ENCODE measurements around the gene TOLLIP.
"Not testable (repeated sequence)": the region's sequence is repeated elsewhere in the genome, so short reads cannot be mapped to it uniquely, and the experiment has no call there.

Gene TOLLIP

GRCh38 chr11:1260023-1260501 lies 49.4 kb downstream of the TOLLIP start:
- DNase-seq, result no peak

- DNase-seq, result no peak
Observed at GRCh38 chr11:1259561-1259960, 49.9 kb downstream of the TOLLIP start.

- DNase-seq, result no peak
Observed at GRCh38 chr11:1259076-1259461, 50.4 kb downstream of the TOLLIP start.

- no peak for DNase-seq
Observed at GRCh38 chr11:1258401-1259075, 50.9 kb downstream of the TOLLIP start.

GRCh38 chr11:1257916-1258315 lies 51.5 kb downstream of the TOLLIP start:
- no peak for DNase-seq

GRCh38 chr11:1257366-1257765 lies 52.1 kb downstream of the TOLLIP start:
- no peak for DNase-seq

GRCh38 chr11:1256257-1257045 lies 53.0 kb downstream of the TOLLIP start:
- no peak for DNase-seq

- DNase-seq, result no peak
Observed at GRCh38 chr11:1255151-1255550, 54.3 kb downstream of the TOLLIP start.

- no peak for DNase-seq
Observed at GRCh38 chr11:1254733-1255132, 54.7 kb downstream of the TOLLIP start.

- no peak for DNase-seq
Observed at GRCh38 chr11:1254086-1254648, 55.3 kb downstream of the TOLLIP start.

- no peak for DNase-seq
Observed at GRCh38 chr11:1253103-1253485, 56.3 kb downstream of the TOLLIP start.

GRCh38 chr11:1252371-1253102 lies 56.9 kb downstream of the TOLLIP start:
- DNase-seq, result no peak

GRCh38 chr11:1251236-1251770 lies 58.1 kb downstream of the TOLLIP start:
- no peak for DNase-seq

- DNase-seq, result not testable (repeated sequence)
Observed at GRCh38 chr11:1250411-1250810, 59.0 kb downstream of the TOLLIP start.

- DNase-seq, result not testable (repeated sequence)
Observed at GRCh38 chr11:1248951-1249350, 60.5 kb downstream of the TOLLIP start.

GRCh38 chr11:1247026-1247425 lies 62.4 kb downstream of the TOLLIP start:
- DNase-seq, result not testable (repeated sequence)

GRCh38 chr11:1246301-1246700 lies 63.1 kb downstream of the TOLLIP start:
- not testable (repeated sequence) for DNase-seq

- DNase-seq, result not testable (repeated sequence)
Observed at GRCh38 chr11:1245717-1246116, 63.7 kb downstream of the TOLLIP start.

- DNase-seq, result not testable (repeated sequence)
Observed at GRCh38 chr11:1244557-1244956, 64.9 kb downstream of the TOLLIP start.

- DNase-seq, result not testable (repeated sequence)
Observed at GRCh38 chr11:1243521-1243920, 65.9 kb downstream of the TOLLIP start.

- not testable (repeated sequence) for DNase-seq
Observed at GRCh38 chr11:1242751-1243150, 66.7 kb downstream of the TOLLIP start.

GRCh38 chr11:1242289-1242688 lies 67.1 kb downstream of the TOLLIP start:
- DNase-seq, result no peak

GRCh38 chr11:1241706-1242105 lies 67.7 kb downstream of the TOLLIP start:
- no peak for DNase-seq
